Hematopoietic multipotent progenitor cell treated with erythropoietin and hydrocortisone succinate and interleukin-3 and kit ligand, for 4 days (in vitro differentiated cells): ENCODE results near the gene C2CD3.
A peak's percentile ranks its signal among the peaks of the same experiment; 100 is the strongest.
"Not testable (repeated sequence)": the region's sequence is repeated elsewhere in the genome, so short reads cannot be mapped to it uniquely, and the experiment has no call there.

Source experiments
- DNase-seq: peaks from one replicate; pipeline ENCODE4 v3.0.0-alpha.2; 2015

The C2CD3 gene

GRCh38 chr11:74066663-74067062 is 104.1 kb downstream of the C2CD3 start:
- DNase-seq: not testable (repeated sequence)

- DNase-seq: not testable (repeated sequence)
Observed at GRCh38 chr11:74065534-74065933, 105.3 kb downstream of the C2CD3 start.

DNA sequence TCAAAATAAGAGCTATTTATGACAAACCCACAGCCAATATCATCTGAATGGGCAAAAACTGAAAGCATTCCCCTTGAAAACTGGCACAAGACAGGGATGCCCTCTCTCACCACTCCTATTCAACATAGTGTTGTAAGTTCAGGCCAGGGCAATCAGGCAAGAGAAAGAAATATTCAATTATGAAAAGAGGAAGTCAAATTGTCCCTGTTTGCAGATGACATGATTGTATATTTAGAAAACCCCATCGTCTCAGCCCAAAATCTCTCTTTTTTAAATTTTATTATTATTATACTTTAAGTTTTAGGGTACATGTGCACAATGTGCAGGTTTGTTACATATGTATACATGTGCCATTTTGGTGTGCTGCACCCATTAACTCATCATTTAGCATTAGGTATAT is 107.2 kb downstream of the C2CD3 start:
- peak; percentile 10 for DNase-seq

- not testable (repeated sequence) for DNase-seq
Observed at GRCh38 chr11:74061599-74061998, 109.2 kb downstream of the C2CD3 start.

- no peak for DNase-seq
Observed at GRCh38 chr11:74057249-74058151, 113.3 kb downstream of the C2CD3 start.

GRCh38 chr11:74055938-74056337 is 114.9 kb downstream of the C2CD3 start:
- no peak for DNase-seq

GRCh38 chr11:74050465-74050864 is 120.3 kb downstream of the C2CD3 start:
- no peak for DNase-seq

DNA sequence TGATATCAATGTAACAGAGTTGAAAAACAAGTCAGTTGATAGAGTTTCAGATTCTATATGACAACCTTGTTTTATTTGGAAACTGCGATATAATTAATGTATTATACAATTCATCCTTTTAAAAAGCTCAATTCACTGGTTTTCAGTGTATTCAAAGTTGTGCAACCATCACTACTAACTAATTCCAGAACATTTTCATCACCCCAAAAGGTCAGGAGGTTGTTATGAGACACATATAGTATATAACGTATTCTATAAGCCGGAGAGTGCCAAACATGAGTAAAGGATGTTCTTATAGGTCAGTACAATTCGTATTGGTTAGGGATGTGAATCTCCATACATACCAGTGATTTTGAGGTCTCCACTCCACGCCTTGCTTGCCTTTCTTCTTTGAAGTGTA is 121.8 kb downstream of the C2CD3 start:
- DNase-seq: no peak

GRCh38 chr11:74044538-74044937 is 126.3 kb downstream of the C2CD3 start:
- no peak for DNase-seq

- no peak for DNase-seq
Observed at GRCh38 chr11:74043450-74043849, 127.4 kb downstream of the C2CD3 start.

- no peak for DNase-seq
Observed at GRCh38 chr11:74037309-74037708, 133.5 kb downstream of the C2CD3 start.

DNA sequence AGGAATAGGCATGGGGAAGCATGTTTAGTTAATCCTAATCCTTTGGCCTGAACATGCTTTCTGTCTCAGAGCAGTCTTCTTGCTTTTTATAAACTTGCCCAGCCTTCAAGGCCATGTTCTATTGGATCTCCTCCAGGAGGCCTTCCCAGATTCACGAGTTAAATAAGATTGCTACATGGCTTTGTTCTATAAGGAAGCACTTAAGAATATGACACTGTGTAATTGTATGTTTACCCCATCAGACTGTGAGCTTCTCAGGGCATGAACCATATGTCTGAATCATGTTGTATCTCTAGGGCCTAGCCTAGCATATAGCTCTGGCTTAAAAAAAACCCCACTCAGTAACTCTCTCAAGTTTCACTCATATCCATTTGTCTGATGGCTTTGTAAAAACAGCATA is 135.5 kb downstream of the C2CD3 start:
- DNase-seq: no peak

- DNase-seq: no peak
Observed at GRCh38 chr11:74033046-74033445, 137.8 kb downstream of the C2CD3 start.

GRCh38 chr11:74030723-74031676 is 139.8 kb downstream of the C2CD3 start:
- DNase-seq: no peak

DNA sequence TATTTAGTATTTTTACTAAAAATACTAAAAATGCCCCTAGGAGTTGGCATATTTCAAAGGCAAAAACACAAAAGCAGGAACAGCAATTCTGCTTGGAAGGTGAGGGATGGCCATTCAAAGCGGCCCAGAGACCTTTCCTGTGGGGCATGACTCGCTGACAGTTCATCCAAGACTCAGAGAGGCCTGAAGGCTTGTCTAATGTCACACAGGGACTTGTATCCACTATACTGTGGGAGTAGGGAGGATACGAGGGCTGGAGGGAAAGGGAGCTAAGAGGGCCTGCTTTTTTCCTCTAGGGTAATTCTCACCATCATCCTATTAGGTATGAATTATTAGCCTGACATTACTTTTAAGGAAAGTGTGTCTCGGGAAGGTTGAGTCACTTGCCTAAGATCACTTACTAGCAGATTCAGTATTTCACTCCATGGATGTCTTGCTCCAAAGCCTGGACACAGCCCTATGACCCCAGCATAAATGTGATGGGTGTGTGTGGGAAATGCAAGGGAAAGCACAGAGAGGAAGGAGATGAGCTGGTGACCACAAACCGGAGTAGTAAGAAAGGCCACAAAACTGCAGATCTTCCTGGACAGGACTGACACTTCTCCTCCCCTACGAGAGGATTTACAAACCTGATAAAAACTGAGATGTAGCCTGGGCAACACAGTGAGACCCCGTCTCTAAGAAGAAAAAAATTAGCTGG is 145.2 kb downstream of the C2CD3 start:
- no peak for DNase-seq

- DNase-seq: peak; percentile 67
Observed at GRCh38 chr11:74024261-74025029, 146.4 kb downstream of the C2CD3 start.

- no peak for DNase-seq
Observed at GRCh38 chr11:74023276-74023675, 147.5 kb downstream of the C2CD3 start.

GRCh38 chr11:74022546-74022945 is 148.3 kb downstream of the C2CD3 start:
- no peak for DNase-seq

GRCh38 chr11:74021998-74022397 is 148.8 kb downstream of the C2CD3 start:
- no peak for DNase-seq

GRCh38 chr11:74020539-74020938 is 150.3 kb downstream of the C2CD3 start:
- no peak for DNase-seq

DNA sequence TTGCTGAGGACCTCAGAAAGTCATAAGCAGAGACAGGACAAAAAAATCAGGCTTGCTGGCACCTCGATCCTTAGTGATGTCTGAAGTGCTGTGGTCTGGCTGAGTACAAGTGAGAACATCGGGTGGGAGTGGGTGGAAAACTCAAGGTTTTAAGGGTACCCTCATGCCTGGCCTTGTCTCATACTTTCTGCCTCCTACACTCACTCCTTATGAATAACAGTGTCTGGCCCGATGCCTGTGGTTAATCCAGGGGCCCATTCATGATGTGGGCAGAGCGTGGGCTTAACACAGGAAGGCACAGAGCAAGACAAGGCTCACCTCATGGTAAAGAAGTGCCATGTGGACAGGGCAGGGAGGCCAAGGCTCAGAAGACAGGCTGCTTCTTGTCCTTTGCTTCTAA is 150.9 kb downstream of the C2CD3 start:
- DNase-seq: peak; percentile 36

- DNase-seq: peak; percentile 33
Observed at GRCh38 chr11:74019104-74019738, 151.6 kb downstream of the C2CD3 start.
